H9 (cell line): ENCODE results near the gene DNAJC21. TPM values are rescaled to one million over a fixed set of nuclear protein-coding genes. Genes with fewer than 3 reads are reported as not detected.

Experiments
- DNase-seq: peaks from one replicate; pipeline ENCODE4 v3.0.0-alpha.2; 2017
- H2AFZ ChIP-seq: one replicate; pipeline ENCODE4 v1.6.1; 2013; ENCODE audit warnings: mild to moderate bottlenecking, low read length, control low read depth, moderate library complexity
- H2AK5ac ChIP-seq: 2 replicates; pipeline ENCODE4 v1.6.1; 2013; ENCODE audit warnings: low read length, control low read depth, mixed read lengths; ENCODE audit not compliant: insufficient read length
- H2BK120ac ChIP-seq: one replicate; pipeline ENCODE4 v1.6.1; 2013; ENCODE audit warnings: low read depth, mild to moderate bottlenecking, low read length, control low read depth, inconsistent platforms; ENCODE audit not compliant: poor library complexity, severe bottlenecking
- H2BK12ac ChIP-seq: 2 replicates; pipeline ENCODE4 v1.6.1; 2013; ENCODE audit warnings: low read length, control low read depth, mixed read lengths, low read depth; ENCODE audit not compliant: insufficient read length
- H2BK15ac ChIP-seq: 2 replicates; pipeline ENCODE4 v1.6.1; 2013; ENCODE audit warnings: low read depth, low read length, control low read depth
- H2BK20ac ChIP-seq: one replicate; pipeline ENCODE4 v1.6.1; 2013; ENCODE audit warnings: low read depth, mild to moderate bottlenecking, low read length, control low read depth, inconsistent platforms; ENCODE audit not compliant: poor library complexity, severe bottlenecking
- H2BK5ac ChIP-seq: 2 replicates; pipeline ENCODE4 v1.6.1; 2013; ENCODE audit warnings: low read length, control low read depth, mixed read lengths; ENCODE audit not compliant: insufficient read length
- H3K14ac ChIP-seq: 2 replicates; pipeline ENCODE4 v1.6.1; 2013; ENCODE audit warnings: low read length, control low read depth; ENCODE audit not compliant: insufficient read depth
- H3K18ac ChIP-seq: 2 replicates; pipeline ENCODE4 v1.6.1; 2013; ENCODE audit warnings: low read depth, mild to moderate bottlenecking, mixed read lengths, low read length, control low read depth; ENCODE audit not compliant: insufficient read length
- H3K23ac ChIP-seq: 2 replicates; pipeline ENCODE4 v1.6.1; 2013; ENCODE audit warnings: low read length, control low read depth, mixed read lengths, low read depth; ENCODE audit not compliant: insufficient read length
- H3K23me2 ChIP-seq: 2 replicates; pipeline ENCODE4 v1.6.1; 2013; ENCODE audit warnings: low read depth, mild to moderate bottlenecking, mixed read lengths, low read length, control low read depth; ENCODE audit not compliant: insufficient read length, poor library complexity, severe bottlenecking
- H3K27ac ChIP-seq: 2 replicates; pipeline ENCODE4 v1.5.1; 2013; ENCODE audit warnings: low read length, control low read depth, mixed read lengths, low read depth; ENCODE audit not compliant: insufficient read length
- H3K27me3 ChIP-seq: 2 replicates; pipeline ENCODE4 v1.6.1; 2013; ENCODE audit warnings: low read length, control low read depth, inconsistent platforms; ENCODE audit not compliant: insufficient read depth
- H3K4ac ChIP-seq: 2 replicates; pipeline ENCODE4 v1.6.1; 2013; ENCODE audit warnings: low read depth, mild to moderate bottlenecking, control low read depth, inconsistent platforms, low read length, moderate library complexity
- H3K4me1 ChIP-seq: 2 replicates; pipeline ENCODE4 v1.6.1; 2013; ENCODE audit warnings: low read length, control low read depth, inconsistent platforms; ENCODE audit not compliant: insufficient read depth
- H3K4me2 ChIP-seq: 2 replicates; pipeline ENCODE4 v1.6.1; 2013; ENCODE audit warnings: low read length, control low read depth, mixed read lengths; ENCODE audit not compliant: insufficient read length, insufficient read depth
- H3K56ac ChIP-seq: 2 replicates; pipeline ENCODE4 v1.6.1; 2013; ENCODE audit warnings: low read depth, mild to moderate bottlenecking, mixed read lengths, low read length, control low read depth; ENCODE audit not compliant: insufficient read length
- H3K79me1 ChIP-seq: 2 replicates; pipeline ENCODE4 v1.6.1; 2013; ENCODE audit warnings: low read depth, mild to moderate bottlenecking, moderate library complexity, low read length, control low read depth, inconsistent platforms; ENCODE audit not compliant: insufficient read depth, poor library complexity, severe bottlenecking
- H3K79me2 ChIP-seq: 2 replicates; pipeline ENCODE4 v1.6.1; 2013; ENCODE audit warnings: low read length, control low read depth, inconsistent platforms; ENCODE audit not compliant: insufficient read depth
- H3K9ac ChIP-seq: 2 replicates; pipeline ENCODE4 v1.6.1; 2013; ENCODE audit warnings: low read length, control low read depth, mixed read lengths; ENCODE audit not compliant: insufficient read length; ENCODE audit errors: extremely low read depth
- H3K9me3 ChIP-seq: one replicate; pipeline ENCODE4 v1.6.1; 2013; ENCODE audit warnings: low read depth, low read length, inconsistent platforms; ENCODE audit not compliant: control insufficient read depth
- H3T11ph ChIP-seq: one replicate; pipeline ENCODE4 v1.6.1; 2013; ENCODE audit warnings: mild to moderate bottlenecking, low read length, control low read depth, inconsistent platforms
- H4K20me1 ChIP-seq: one replicate; pipeline ENCODE4 v1.6.1; 2013; ENCODE audit not compliant: control insufficient read depth, insufficient read length, insufficient read depth
- H4K5ac ChIP-seq: 2 replicates; pipeline ENCODE4 v1.6.1; 2013; ENCODE audit warnings: low read depth, mild to moderate bottlenecking, mixed read lengths, low read length, control low read depth; ENCODE audit not compliant: insufficient read length
- H4K8ac ChIP-seq: replicated peaks from 2 replicates; pipeline ENCODE4 v1.6.1; 2013; ENCODE audit warnings: low read length, control low read depth, mixed read lengths, low read depth; ENCODE audit not compliant: insufficient read length
- H4K91ac ChIP-seq: 2 replicates; pipeline ENCODE4 v1.6.1; 2013; ENCODE audit warnings: low read depth, mild to moderate bottlenecking, moderate library complexity, mixed read lengths, low read length, control low read depth; ENCODE audit not compliant: insufficient read length
- H3K27ac Mint-ChIP-seq, 3 experiments: 2 replicates in 2 of 3; 3 replicates in 1 of 3; pipeline ENCODE4 v1.8.0; 2020 to 2021; ENCODE audit warnings: mixed read lengths in 3 of 3, mild to moderate bottlenecking in 1 of 3, moderate library complexity in 1 of 3
- H3K27me3 Mint-ChIP-seq: 2 replicates; pipeline ENCODE4 v1.8.0; 2021; ENCODE audit warnings: low read depth, mild to moderate bottlenecking, moderate library complexity, mixed read lengths
- H3K36me3 Mint-ChIP-seq, 3 experiments: 2 replicates in 2 of 3; 3 replicates in 1 of 3; pipeline ENCODE4 v1.8.0; 2020 to 2021; ENCODE audit warnings: low read depth in 3 of 3, mixed read lengths in 3 of 3; ENCODE audit not compliant: insufficient read depth in 1 of 3
- H3K4me1 Mint-ChIP-seq, 2 experiments: 2 replicates each; pipeline ENCODE4 v1.8.0; 2020; ENCODE audit warnings: mixed read lengths in 2 of 2
- H3K4me3 Mint-ChIP-seq, 2 experiments: 2 replicates in 1 of 2; 3 replicates in 1 of 2; pipeline ENCODE4 v1.8.0; 2020 to 2021; ENCODE audit warnings: mild to moderate bottlenecking in 2 of 2, mixed read lengths in 2 of 2, moderate library complexity in 1 of 2
- H3K9me3 Mint-ChIP-seq, 2 experiments: 2 replicates in 1 of 2; 3 replicates in 1 of 2; pipeline ENCODE4 v1.8.0; 2020; ENCODE audit warnings: mild to moderate bottlenecking in 2 of 2, mixed read lengths in 2 of 2, moderate library complexity in 1 of 2
- WGBS: extraction: QIAGEN DNeasy Blood & Tissue Kit; methylation state at CpG from one replicate; pipeline ENCODE4 v1.1.7; 2013; ENCODE audit warnings: missing lambda C conversion rate, low lambda C conversion rate, mixed read lengths; ENCODE audit not compliant: insufficient read length; ENCODE audit errors: extremely low coverage; 5-methylcytosine and 5-hydroxymethylcytosine counted together
- total RNA-seq: library from RNA; stranded (reverse); gene quantifications from 2 replicates; pipeline ENCODE4 v1.2.1, GENCODE V29; 2021
- TF ChIP-seq, protein P1 (sequence below): fragments of 200-600 bp; sonication (generic); conservative IDR thresholded peaks from 3 replicates; pipeline ENCODE4 v1.8.0; 2021; ENCODE audit warnings: antibody characterized with exemption, mild to moderate bottlenecking

Gene DNAJC21
- total RNA-seq, 1 experiment from 2014 or later: 50.4 TPM

GRCh38 chr5:34977934-34978613, 48.7 kb downstream of the DNAJC21 start:
- H3K79me1 ChIP-seq: no peaks in the 10 kb centered on the region
- H2AFZ ChIP-seq: no peak overlapping the region
- no peaks in the 10 kb centered on the region for H4K20me1 ChIP-seq
- no peak overlapping the region for H3K4ac ChIP-seq
- H3K4me2 ChIP-seq: no peak overlapping the region
- H3K4me1 ChIP-seq: no peaks in the 10 kb centered on the region
- no peaks in the 10 kb centered on the region for H3K27me3 ChIP-seq
- no peak overlapping the region for H2BK5ac ChIP-seq
- H2BK15ac ChIP-seq: no peak overlapping the region
- no peaks in the 10 kb centered on the region for H3K23me2 ChIP-seq
- no peak overlapping the region for H3K14ac ChIP-seq
- no peak overlapping the region for H3K9ac ChIP-seq
- no peak overlapping the region for H4K91ac ChIP-seq
- H3K23ac ChIP-seq: no peak overlapping the region
- no peaks in the 10 kb centered on the region for H3K9me3 ChIP-seq
- H2BK20ac ChIP-seq: no peak overlapping the region
- peaks cover 10 to 23% of the 10 kb centered on the region in 2 experiments for H3K4me1 Mint-ChIP-seq
- no peak overlapping the region for H2BK120ac ChIP-seq
- TF ChIP-seq, protein P1, sequence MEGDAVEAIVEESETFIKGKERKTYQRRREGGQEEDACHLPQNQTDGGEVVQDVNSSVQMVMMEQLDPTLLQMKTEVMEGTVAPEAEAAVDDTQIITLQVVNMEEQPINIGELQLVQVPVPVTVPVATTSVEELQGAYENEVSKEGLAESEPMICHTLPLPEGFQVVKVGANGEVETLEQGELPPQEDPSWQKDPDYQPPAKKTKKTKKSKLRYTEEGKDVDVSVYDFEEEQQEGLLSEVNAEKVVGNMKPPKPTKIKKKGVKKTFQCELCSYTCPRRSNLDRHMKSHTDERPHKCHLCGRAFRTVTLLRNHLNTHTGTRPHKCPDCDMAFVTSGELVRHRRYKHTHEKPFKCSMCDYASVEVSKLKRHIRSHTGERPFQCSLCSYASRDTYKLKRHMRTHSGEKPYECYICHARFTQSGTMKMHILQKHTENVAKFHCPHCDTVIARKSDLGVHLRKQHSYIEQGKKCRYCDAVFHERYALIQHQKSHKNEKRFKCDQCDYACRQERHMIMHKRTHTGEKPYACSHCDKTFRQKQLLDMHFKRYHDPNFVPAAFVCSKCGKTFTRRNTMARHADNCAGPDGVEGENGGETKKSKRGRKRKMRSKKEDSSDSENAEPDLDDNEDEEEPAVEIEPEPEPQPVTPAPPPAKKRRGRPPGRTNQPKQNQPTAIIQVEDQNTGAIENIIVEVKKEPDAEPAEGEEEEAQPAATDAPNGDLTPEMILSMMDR: no peak
- H4K5ac ChIP-seq: no peak overlapping the region
- H3K36me3 Mint-ChIP-seq: peaks cover 0 to 11% (median 0%) of the 10 kb centered on the region in 3 experiments; a peak in 1 of 7 replicates
- no peak overlapping the region for H2AK5ac ChIP-seq
- no peak overlapping the region for H2BK12ac ChIP-seq
- H3K18ac ChIP-seq: no peak overlapping the region
- WGBS: no CpG with 5 or more reads among the region's 2 CpGs
- H3T11ph ChIP-seq: no peak overlapping the region
- H3K9me3 Mint-ChIP-seq: peaks cover 3 to 9% of the 10 kb centered on the region in 2 experiments; a peak in 2 of 5 replicates
- H3K27ac Mint-ChIP-seq: no peak overlapping the region; a peak in 1 of 7 replicates
- no peak for DNase-seq
- H3K27me3 Mint-ChIP-seq: peaks cover 2% of the 10 kb centered on the region; the same call in 1 of the 2 replicates
- H3K27ac ChIP-seq: no peak overlapping the region
- H3K56ac ChIP-seq: no peak overlapping the region
- no peak overlapping the region for H4K8ac ChIP-seq
- H3K79me2 ChIP-seq: no peaks in the 10 kb centered on the region
- no peak overlapping the region for H3K4me3 Mint-ChIP-seq
